Measurements from ENCODE around the gene MLEC. TPM values are rescaled to one million over a fixed set of nuclear protein-coding genes. Genes with fewer than 3 reads are reported as not detected.

MLEC gene
- total RNA-seq = 139 and 143 TPM in 2 replicates

GRCh38 chr12:120686690-120687577 lies at the start of gene MLEC:
TSS of gene MLEC (plus strand) at chr12:120687149. CDS start at chr12:120687297, 148 bp downstream.
- intact Hi-C loops (cut with micrococcal nuclease) = loop anchor here (1.0 to 5.0 kb wide), 11 partner anchors 23 to 698 kb away; partner anchors contain the start of genes ACADS, BICDL1, COQ5 and COX6A1

GRCh38 chr12:120639771-120640721 lies 46.9 kb upstream of the MLEC start, which contains the start of gene CABP1:
TSS of gene CABP1 (plus strand) at chr12:120640626. CDS start at chr12:120640686, 60 bp downstream.
- intact Hi-C loops (cut with micrococcal nuclease) = loop anchor here (10.0 kb wide), 1 partner anchor 455 kb away; no protein-coding TSS in a partner anchor

GRCh38 chr12:120640861-120641833 lies 45.8 kb upstream of the MLEC start:
- intact Hi-C loops (cut with micrococcal nuclease) = loop anchor here (10.0 kb wide), 1 partner anchor 454 kb away; no protein-coding TSS in a partner anchor

GRCh38 chr12:120642121-120642520 lies 44.8 kb upstream of the MLEC start:
- intact Hi-C loops (cut with micrococcal nuclease) = loop anchor here (10.0 kb wide), 1 partner anchor 453 kb away; no protein-coding TSS in a partner anchor

- intact Hi-C loops (cut with micrococcal nuclease) = loop anchor here (10.0 kb wide), 1 partner anchor 452 kb away; no protein-coding TSS in a partner anchor
Measured at GRCh38 chr12:120642826-120643225, 44.1 kb upstream of the MLEC start.

- intact Hi-C loops (cut with micrococcal nuclease) = loop anchor here (10.0 kb wide), 1 partner anchor 451 kb away; no protein-coding TSS in a partner anchor
Measured at GRCh38 chr12:120643574-120643973, 43.4 kb upstream of the MLEC start.

- intact Hi-C loops (cut with micrococcal nuclease) = loop anchor here (2.0 to 10.0 kb wide), 2 partner anchors 41 to 449 kb away; partner anchors contain the start of gene MLEC
Measured at GRCh38 chr12:120646044-120646443, 40.9 kb upstream of the MLEC start.

- intact Hi-C loops (cut with micrococcal nuclease) = loop anchor here (1.0 to 10.0 kb wide), 5 partner anchors 39 to 447 kb away; partner anchors contain the start of genes MLEC and POP5
Measured at GRCh38 chr12:120647375-120647755, 39.6 kb upstream of the MLEC start.

- intact Hi-C loops (cut with micrococcal nuclease) = loop anchor here (10.0 kb wide), 1 partner anchor 445 kb away; no protein-coding TSS in a partner anchor
Measured at GRCh38 chr12:120649442-120650232, 37.3 kb upstream of the MLEC start.

- intact Hi-C loops (cut with micrococcal nuclease) = no loop called here
Measured at GRCh38 chr12:120650233-120650690, 36.7 kb upstream of the MLEC start.

GRCh38 chr12:120651821-120652220 lies 35.1 kb upstream of the MLEC start:
- intact Hi-C loops (cut with micrococcal nuclease) = no loop called here

GRCh38 chr12:120652656-120653435 lies 34.1 kb upstream of the MLEC start:
- intact Hi-C loops (cut with micrococcal nuclease) = no loop called here

GRCh38 chr12:120653611-120654010 lies 33.3 kb upstream of the MLEC start:
- intact Hi-C loops (cut with micrococcal nuclease) = no loop called here

- intact Hi-C loops (cut with micrococcal nuclease) = no loop called here
Measured at GRCh38 chr12:120654656-120655055, 32.3 kb upstream of the MLEC start.

- intact Hi-C loops (cut with micrococcal nuclease) = no loop called here
Measured at GRCh38 chr12:120656008-120656407, 30.9 kb upstream of the MLEC start.

GRCh38 chr12:120658286-120659150 lies 28.4 kb upstream of the MLEC start:
- intact Hi-C loops (cut with micrococcal nuclease) = no loop called here

- intact Hi-C loops (cut with micrococcal nuclease) = no loop called here
Measured at GRCh38 chr12:120659151-120659525, 27.8 kb upstream of the MLEC start.

Measured in T-helper 2 cell treated with Interferon-gamma antibody and Interleukin-4, amounts not matched to agents 100 ng/mL and 5 ng/mL, for 36 hours (primary cell).